Measurements from ENCODE around the gene UTS2B.
"Not testable (repeated sequence)": the region's sequence is repeated elsewhere in the genome, so short reads cannot be mapped to it uniquely, and the experiment has no call there.

Gene UTS2B

DNA sequence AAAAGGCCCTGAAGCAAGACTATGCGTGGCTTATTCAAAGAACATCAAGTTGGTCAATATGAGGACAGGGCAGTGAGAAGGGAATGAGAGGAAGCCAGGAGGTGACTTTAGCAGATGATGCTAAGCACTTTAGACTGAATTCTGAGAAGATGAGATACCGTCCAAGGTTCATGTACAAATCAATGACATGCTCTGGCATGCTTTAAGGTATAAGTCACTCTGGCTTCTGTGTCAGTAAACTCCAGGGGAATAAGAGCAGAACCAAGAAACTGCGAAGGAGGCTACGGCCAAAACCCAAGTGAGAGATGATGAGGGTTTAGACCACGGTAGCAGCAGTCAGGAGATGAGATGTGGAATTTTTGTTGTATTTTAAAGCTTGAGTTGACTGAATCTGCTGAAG, 10.0 kb downstream of the UTS2B start:
- no peak for DNase-seq

DNA sequence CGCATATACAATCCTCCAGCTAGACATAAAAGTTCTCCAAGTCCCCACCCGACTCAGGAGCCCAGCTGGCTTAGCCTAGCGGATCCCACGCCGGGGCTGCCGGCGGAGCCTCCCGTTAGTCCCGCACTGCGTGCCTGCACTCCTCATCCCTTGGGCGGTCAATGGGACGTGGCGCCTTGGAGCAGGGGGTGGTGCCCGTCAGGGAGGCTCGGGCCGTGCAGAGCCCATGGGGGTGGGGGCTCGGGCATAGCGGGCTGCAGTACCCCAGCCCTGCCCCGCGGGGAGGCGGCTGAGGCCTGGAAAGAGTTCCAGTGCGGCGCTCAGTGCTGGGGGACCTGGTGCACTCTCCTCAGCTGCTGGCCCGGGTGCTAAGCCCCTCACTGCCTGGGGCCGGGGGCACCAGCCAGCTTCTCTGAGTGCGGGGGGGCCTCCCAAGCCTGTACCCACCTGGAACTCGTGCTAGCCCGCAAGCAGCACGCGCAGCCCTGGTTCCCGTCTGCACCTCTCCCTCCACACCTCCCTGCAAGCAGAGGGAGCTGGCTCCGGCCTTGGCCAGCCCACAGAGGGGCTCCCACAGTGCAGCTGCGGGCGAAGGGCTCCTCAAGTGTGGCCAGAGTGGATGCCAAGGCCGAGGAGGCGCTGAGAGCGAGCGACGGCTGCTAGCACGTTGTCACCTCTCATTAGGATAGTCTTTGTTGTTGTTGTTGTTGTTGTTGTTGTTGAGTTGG, 13.3 kb downstream of the UTS2B start:
- no peak for DNase-seq

DNA sequence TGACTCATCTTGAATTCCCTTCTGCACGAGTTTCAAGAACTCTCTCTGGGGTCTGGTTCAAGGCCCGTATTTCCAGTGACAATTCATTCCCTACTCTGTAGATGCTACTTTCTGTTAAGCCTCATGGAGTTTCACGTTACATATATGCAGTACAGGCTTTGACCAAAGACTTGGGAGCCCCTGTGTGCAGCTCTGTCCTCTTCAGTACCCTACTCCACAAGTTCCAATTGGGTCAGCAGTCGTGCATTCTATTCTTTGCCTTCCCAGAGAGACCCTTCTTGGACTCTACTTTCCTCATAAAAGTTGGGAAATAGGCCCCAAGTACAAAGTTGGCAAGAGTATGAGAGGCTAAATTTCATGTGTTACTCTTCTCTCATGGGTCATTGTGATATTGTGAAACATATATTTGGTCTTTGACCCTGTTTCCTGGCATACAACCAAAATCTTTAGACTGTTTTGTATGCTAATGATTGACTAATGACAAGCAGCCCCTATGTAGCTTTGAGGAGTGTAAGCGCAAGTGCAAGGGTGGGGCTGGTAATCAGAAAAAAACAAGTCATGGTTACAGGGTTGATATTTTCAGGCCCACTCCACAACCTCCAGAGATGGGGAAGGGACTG, 16.1 kb downstream of the UTS2B start:
- no peak for DNase-seq

DNA sequence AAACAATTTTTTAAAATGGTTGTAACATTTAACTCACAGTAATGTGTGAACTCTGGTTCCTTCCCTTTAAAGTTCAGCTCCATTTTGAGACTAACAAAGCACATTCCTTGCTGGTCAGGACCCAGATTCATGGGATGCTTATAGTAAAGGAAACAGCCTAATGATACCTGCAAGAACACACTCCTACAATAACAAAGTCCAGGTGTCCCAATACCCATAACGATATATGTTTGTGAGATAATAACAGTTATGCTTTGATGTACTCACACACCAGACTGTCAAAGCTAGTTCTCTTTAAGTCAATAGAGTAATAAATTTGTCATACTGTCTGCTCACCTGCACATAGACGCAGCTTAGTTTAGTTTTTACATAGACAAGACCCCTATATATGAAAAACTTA, 17.0 kb downstream of the UTS2B start:
- DNase-seq: no peak

DNA sequence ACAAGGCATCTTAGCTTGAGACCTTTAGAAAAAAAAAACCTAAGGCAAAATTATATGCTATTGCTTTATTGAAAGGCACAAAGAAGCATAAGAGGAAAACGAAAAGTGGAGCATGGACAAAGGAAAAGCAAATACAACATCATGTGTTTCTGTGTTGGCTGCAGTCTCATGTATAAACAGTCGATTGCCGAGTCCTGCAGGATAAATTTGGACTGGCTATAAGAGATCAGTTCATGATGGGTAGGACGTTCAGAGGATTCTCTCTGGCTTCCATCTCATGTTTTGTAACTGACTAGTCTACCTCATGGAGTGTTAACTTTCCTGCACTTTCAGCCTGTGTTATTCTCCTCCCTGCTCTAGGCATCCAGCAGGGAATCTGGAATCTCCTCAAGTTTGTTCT, 23.0 kb downstream of the UTS2B start:
- no peak for DNase-seq

DNA sequence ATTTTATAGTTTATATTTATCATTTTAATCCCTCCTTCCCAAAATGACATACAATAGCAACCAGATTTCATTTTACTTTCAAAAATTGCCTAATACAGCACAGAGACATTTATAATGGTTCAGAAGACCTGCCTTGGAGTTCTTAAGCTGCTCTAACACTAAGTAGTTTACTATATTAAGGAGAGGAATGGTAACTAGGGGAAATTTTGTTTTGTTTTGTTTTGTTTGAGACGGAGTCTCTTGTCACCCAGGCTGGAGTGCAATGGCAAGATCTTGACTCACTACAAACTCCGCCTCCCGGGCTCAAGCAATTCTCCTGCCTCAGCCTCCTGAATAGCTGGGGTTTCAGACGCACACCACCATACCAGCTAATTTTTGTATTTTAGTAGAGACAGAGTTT, 23.9 kb downstream of the UTS2B start:
- DNase-seq: no peak

DNA sequence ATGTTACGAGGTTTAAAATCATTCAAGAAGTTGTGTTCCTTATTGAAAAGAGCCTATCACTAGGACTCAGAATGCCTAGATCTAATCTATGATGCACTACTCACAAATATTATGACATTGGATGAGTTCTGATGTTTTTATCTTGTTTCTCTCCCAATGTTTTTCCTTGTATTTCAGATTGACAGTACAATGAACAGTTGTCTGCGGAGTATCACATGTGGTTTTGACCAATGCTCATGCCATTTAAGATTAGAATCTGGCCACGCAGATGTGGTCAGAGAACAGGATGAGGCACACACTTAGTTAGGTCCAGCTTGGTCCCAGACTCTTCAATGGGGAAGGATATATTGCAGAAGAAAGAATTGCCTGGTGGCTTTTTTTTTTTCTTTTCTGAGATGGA, 26.7 kb downstream of the UTS2B start:
- DNase-seq: no peak

DNA sequence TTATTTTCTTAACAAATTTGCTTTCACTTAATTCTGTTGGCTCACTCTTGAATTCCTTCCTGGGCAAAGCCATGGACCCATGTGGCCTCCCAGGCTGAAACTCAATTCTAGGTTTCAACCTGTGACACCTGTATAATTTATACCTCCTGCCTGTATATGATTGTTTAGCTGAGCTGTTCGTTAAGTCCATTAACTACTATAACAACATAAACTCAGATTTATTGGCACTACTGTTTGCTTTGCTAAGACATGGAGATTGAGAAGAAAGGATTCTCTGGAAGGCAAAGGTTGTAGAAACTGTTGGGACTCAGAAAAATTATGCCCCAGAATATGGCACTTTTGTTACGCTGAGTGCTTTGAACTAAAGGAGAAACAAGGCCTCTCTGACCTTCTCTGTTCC, 27.9 kb downstream of the UTS2B start:
- no peak for DNase-seq

DNA sequence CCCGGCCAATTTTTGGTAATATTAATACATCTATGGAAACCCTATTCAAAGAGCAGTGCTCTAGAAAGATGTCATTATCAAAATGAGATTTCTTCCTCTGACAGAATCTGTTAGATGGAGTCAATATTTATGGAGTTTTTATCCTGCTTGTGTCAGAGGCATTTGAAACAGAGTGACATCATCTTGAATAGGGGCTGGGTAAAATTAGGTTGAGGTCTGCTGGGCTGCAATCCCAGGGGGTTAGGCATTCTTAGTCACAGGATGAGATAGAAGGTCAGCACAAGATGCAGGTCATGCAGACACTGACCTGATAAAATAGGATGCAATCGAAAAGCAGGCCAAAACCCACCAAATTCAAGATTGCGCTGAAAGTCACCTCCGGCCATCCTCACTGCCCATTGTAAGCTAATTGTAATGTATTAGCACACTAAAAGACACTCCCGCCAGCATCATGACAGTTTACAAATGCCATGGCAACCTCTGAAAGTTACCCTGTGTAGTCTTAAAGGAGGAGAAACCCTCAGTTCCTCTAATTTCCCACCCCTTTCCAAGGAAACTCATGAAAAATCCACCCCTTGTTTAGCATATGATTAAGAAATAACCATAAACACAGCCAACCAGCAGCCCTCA, 28.4 kb downstream of the UTS2B start:
- DNase-seq: no peak

DNA sequence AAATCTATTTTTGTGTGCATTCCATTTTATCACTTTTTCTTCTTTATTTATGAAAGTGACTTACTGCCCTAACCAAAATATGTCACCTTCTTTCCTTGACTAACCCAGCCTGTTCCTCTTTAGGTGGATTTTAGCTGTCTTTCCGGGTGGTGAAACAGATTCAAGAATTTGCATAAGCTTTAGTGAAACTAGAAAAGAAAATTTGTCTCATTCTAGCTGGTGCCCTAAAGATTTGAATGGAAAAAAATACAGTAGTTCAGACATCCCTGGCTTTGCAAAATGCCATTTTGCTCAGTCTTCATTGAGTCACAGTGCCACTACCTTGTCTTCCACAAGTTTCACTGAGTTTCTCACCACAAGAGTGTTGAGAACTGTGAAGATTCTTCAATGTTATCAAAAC, 29.3 kb downstream of the UTS2B start:
- no peak for DNase-seq

DNA sequence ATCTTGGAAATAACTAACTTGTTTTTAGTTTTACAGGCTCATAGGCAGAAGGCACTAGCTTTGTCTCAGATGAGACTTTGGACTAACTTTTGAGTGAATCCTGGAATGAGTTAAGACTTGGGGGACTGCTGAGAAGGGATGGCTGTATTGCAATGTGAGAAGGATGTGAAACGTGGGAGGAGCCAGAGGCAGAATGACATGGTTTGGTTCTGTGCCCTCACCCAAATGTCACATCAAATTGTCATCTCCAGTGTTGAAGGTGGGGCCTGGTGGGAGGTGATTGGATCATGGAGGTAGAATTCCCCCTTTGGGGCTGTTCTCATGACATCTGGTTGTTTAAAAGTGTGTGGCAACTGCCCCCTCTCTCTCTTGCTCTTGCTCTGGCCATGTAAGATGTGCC, 29.9 kb downstream of the UTS2B start:
- no peak for DNase-seq

DNA sequence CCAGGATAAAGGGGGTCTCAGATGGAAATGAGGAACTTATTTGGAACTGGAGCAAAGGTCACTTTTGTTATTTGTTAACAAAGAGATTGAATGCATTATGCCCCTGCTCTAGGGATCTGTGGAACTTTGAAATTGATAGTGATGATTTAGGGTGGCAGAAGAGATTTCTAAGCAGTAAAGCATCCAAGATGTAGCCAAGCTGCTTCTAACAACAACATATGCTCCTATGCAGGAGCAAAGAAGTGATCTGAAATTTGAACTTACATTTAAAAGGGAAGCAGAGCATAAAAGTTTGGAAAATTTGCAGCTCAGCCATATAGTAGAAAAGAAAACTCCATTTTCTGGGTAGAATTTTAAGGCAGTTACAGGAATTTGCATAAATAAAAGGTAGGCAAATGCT, 31.5 kb downstream of the UTS2B start:
- DNase-seq: no peak

DNA sequence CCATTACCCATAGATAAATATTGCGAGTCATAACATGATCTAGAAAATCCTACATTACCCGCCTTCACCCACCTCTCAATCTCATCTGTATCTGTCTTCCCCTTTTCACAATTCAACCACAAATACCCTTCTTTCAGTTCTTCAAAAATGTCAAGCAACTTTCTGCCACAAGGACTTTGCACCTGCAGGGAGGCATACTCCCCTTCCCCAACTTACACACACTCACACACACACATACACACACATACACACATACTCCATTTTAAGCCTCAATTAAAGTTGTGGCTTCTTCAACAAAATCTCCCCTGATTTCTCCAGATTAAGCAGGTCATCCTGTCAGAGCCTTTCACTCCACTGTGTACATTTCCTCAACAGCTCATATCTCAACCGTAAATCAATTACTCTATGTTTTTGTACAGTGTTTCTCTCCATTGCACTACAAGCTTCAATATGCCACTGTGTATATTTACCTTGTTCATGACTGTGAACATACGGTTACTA, 34.2 kb downstream of the UTS2B start:
- DNase-seq: no peak

DNA sequence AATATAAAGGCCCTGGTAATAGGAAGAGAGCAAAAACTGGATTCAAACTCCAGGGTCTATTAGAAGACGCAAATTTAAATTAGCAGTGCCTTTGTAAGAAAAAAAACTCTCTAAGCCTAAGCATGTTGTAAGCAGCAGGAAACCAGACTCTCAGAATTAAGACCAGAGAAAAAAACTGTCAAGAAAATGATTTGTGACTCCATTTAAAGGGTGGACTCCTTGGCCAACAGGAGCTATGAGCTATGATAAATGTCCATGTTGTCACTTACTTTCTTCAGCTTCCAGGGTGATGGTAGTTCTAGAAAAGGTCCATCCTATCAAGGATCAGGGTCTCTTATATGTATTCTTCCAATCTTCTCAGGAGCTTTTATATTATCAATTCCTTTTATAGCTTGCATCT, 36.0 kb downstream of the UTS2B start:
- DNase-seq: no peak

DNA sequence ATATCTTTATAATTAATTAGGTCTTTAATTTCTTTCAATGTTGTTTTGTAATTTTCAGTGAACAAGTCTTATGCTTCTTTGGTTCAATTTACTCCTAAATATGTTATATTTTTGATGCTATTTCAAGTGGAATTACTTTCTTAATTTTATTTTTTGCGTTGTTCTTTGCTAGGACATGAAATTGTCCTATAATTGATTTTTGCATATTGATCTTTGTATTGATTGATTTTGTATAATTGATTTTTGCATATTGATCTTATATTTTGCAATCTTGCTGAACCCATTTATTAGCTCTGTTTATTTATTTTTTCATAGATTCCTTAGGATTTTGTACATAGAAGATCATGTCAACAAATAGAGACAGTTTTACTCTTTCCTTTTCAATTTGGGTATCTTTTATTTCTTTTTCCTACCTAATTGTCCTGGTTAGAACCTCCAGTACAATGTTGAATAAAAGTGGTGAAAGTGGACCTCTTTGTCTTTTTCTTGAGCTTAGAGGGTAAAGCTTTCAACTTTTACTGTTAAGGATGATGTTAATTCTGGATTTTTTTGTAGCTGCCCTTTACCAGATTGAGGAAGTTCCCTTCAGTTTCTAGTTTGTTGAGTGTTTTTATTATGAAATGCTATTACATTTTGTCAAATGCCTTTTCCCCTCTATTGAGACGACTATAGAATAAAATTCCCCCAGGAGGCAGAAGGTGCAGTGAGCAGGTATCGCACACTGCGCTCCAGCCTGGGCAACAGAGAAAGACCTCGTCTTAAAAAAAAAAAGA, 37.9 kb downstream of the UTS2B start:
- DNase-seq: no peak

DNA sequence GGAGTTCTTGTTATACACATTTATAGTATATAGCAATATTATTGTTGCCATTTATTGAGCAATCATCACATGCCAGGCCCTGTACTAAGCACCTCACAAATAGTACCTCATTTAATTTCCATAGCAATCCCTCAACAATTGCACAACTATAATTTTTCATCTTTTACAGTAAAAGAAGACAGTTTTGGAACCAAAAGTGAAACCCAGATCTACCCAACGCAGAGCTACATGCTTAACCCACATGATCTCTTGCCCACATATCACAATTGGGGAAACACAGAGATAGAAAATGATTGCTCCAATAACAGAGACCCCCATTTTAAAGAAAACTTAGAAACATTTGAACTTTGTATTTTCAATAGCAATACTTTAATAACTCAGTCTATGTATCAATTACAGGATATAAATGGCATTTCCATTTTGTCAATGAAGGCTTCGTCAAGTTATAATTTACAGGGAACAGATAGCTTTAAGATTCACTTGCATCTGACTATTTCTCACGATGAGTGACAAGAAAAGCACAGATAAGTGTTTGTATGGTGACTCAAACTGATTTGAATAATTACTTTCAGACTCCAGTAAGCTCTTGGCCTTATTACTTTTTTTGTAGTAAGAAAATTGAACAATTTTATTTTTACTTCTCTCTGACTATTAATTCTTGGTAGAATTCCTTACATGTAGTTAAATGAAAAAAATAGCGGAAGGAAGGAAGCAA, 39.9 kb downstream of the UTS2B start:
- DNase-seq: no peak

DNA sequence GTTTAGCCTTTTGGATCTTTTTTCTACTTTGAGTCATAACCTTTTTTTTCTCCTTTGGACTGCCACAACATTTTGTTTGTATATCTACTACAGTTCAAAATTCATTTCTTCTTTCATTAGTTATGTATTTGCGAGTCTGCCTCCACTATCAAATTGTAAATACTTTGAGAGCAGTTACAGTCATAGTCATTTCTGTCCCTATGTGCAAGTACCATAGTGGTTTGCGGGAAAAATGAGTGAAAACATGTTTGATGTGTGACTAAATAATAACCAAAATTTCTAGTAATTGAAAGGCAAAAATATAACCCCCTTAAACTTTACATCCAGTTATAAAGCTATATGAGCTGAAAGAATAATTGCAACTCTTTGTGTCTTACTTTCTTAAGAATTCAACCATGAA, 46.9 kb downstream of the UTS2B start:
- no peak for DNase-seq

DNA sequence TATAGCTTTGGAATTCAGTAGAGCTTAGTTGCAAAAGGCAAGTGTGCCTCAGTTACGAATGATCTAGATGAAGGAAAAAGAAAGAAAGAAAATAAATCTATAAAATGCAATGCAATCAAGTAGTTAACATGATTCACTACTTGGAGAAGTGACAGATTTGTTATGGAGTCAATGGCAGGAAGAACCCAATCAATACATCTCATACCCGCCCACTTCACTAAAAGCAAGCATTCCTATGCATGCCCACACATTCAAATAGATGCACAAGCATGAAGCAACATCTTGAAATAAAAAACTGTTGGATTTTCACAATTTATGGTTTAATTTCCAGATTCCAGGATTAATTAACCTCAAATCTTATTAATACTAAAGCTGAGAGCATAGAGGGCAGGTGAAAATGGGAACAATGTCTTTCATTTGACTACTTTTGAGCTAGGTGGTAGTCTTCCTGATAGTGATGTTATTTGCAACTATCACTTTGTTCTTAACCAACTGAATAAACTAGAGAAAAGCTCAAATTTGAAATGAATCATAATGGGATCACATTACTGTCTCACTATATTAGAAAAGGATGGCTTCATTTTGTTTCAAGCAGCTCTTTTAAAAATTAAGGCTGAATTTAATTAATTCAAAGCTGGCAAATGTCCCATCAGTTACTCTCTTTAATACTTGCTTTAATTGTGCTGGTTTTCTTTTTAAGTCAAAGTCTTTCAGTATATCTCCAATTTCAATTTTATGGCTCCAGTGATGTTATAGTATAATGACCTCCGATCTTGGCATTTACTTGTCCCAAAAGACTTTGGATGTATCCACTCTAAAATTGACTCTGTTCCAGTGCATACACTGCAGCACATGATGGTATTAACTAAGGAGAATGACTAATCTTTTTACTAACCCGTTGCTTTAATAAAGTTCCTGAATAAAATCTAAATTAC, 47.8 kb downstream of the UTS2B start:
- no peak for DNase-seq

DNA sequence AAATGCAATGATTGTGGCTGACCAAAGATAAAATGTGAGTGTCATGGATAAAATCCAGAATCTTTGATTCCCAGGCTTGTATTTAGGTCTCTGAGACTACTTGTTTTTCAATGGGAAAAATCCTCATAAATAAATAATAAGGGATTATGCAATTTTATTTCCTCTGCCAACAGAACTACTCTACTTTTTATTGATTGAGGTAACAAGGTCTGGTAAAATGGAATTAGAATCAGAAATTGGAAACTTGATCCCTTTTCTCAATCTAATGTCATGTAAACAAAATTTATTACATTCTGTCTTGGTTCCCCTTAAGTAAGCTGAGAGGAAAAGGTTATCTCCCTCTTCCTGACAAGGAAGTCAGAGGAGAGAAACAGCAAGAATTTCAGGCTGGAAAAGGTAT, 49.4 kb downstream of the UTS2B start:
- no peak for DNase-seq

DNA sequence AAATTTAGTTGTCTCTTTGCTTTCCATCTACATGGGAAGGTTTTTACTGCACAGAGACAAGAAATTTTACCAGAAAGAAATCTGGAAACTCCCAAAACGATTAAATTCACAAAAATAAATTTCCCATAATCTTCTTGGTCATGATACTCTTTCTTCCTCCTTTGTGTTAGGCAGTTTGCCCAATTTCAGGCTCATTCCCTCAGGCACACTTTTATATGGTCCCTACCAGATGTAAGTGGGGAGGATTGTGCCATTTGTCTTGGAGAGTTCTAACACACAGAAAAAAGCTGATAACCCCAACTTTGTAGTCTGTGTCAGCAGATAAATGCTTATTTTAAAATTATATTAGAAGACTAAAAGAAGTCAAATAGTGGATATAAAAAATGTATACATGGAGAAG, 50.2 kb downstream of the UTS2B start:
- no peak for DNase-seq

DNA sequence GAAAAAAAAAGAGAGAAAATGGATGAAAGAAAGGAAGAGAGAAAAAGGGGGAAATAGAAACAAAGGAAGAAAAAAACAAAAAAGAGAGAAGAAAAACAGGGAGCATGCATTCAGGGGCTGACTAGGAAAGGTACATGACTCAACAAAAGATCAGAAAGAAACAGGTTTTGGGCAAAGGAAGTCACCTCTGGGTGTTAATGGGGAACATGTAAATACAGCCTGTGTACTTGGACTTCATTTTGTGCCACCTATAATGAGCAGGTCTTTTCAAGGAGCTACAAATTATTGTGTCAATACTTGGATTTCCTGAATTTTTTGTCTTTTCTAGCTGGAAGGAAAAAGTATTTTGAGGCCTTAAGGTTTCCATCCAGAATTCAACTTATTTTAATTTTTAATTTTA, 54.6 kb downstream of the UTS2B start:
- no peak for DNase-seq

DNA sequence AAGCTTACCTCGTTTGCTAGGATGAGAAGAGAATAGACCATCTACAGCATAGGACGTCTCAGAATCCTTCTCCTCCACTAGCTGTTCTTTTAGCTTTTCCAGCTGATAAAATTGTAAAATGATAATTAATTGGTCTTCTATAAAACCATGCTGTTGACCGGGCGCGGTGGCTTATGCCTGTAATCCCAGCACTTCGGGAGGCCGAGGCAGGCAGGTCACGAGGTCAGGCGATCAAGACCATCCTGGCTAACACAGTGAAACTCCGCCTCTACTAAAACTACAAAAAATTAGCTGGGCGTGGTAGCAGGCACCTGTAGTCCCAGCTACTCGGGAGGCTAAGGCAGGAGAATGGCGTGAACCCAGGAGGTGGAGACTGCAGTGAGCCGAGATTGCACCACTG, 55.1 kb downstream of the UTS2B start:
- DNase-seq: not testable (repeated sequence)

All from activated naive CD4-positive, alpha-beta T cell treated with anti-CD3 and anti-CD28 coated beads, Interleukin-2, amount 50 U/mL, for 16 hours (primary cell).